GM18505 (cell line): ENCODE measurements around the gene STX18.

Source experiments
- ATAC-seq: cut with Tn5 transposase; IDR thresholded peaks from one replicate; pipeline ENCODE4 v1.9.1; 2021; ENCODE audit not compliant: unreplicated experiment
- POLR2A ChIP-seq: IDR thresholded peaks from 4 replicates; pipeline ENCODE4 v1.6.1; 2011; ENCODE audit warnings: borderline replicate concordance; ENCODE audit not compliant: insufficient read depth, insufficient read length; ENCODE audit errors: extremely low read depth

The STX18 gene

DNA sequence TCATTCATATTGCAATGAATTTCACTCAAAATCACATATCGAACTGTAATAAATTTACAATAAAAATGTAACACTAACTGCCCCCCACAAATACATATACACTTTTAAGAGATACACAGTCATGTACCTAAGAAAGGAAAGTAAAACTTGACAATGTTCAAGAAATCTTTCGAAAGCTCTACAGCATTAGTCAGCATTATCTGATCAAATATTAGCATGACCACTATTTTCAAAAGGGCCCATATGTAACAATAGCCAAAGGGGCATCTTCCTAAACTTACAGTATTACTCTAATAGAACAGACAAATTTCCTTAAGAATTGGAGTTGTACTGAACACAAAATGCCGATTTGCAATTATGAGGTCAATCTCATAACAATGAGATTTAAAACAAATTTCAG lies 51.8 kb downstream of the STX18 start:
- no peak for ATAC-seq
- TF ChIP-seq POLR2A = no peak

- peak; percentile 61 for ATAC-seq
- TF ChIP-seq POLR2A = no peak
Observed at GRCh38 chr4:4488405-4489404, 53.1 kb downstream of the STX18 start.

- TF ChIP-seq POLR2A = no peak
- no peak for ATAC-seq
Observed at GRCh38 chr4:4486969-4487368, 54.9 kb downstream of the STX18 start.

- TF ChIP-seq POLR2A = no peak
- ATAC-seq = no peak
Observed at GRCh38 chr4:4485806-4486205, 56.0 kb downstream of the STX18 start.

DNA sequence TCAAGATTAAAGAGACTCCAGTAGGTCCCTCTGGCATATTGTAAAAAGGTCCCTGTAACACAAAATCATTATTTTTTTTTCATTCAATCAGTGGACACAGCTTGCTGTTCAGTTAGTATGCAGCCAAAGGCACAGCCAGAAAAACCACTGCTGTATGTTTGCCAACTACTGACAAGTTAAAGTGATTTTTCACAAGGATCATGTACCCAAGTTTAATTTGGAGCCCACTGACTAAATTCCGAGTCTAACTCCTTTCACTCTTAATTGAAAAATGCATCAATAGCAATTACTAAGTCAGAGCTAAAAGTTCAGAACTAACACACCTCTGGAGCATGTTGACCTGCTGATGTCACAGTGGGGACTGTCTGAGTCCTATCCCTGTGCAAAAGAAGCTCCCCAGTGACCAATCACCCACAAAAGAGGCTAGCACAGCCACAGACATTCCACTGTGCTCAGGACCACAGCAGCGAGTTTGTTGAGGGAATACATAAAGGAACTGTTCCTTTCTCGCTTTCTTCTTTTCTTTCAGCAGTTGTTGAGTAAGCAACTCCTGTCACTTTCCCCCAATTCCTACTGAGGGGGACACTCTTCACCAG lies 60.4 kb downstream of the STX18 start:
- no peak for ATAC-seq
- no peak for TF ChIP-seq POLR2A

- no peak for ATAC-seq
- TF ChIP-seq POLR2A = no peak
Observed at GRCh38 chr4:4480685-4481398, 61.0 kb downstream of the STX18 start.

DNA sequence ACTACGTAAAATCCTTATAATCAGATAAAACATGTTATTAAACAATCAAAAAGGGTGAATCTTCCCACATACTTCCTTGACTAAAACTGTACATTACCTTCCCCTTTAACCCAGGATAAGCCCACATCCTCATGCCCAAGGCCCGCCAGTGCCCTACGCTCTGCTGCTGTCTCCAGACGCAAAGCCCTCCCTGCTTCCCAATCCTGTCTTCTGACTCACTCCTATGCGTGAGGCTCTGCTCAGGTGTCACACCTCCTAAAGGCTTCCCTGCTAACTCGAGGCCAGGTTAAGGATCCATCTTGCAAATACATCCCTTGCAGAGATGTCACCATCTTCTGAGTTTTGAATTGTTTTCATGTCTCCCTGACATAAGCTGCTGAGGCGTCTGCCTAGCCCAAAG lies 61.6 kb downstream of the STX18 start:
- TF ChIP-seq POLR2A = no peak

DNA sequence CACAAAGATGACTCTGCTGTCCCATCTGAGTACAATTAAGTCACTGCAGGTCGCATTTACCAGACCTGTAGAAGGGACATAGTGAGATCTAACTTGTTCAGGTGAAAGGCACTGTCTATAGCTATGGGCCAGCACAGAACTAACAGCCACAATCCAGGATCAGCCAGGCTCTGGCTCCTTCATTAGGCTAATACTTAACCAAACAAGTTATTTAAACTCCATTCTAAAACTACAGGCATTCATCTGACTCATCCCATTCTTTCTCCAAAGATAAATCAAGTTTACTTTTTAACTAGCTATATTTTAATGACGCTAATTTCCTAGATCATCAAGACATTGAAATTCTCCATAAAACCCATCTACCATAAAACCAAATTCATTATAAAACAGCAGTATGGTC lies 62.5 kb downstream of the STX18 start:
- TF ChIP-seq POLR2A = no peak
- ATAC-seq = no peak

More for the DNA sequence above, 61.6 kb downstream of the STX18 start:
- no peak for ATAC-seq

GRCh38 chr4:4477796-4478195 lies 64.1 kb downstream of the STX18 start:
- TF ChIP-seq POLR2A = no peak
- no peak for ATAC-seq

GRCh38 chr4:4477391-4477790 lies 64.5 kb downstream of the STX18 start:
- ATAC-seq = no peak
- no peak for TF ChIP-seq POLR2A

GRCh38 chr4:4474476-4474875 lies 67.4 kb downstream of the STX18 start:
- TF ChIP-seq POLR2A = no peak
- ATAC-seq = no peak

DNA sequence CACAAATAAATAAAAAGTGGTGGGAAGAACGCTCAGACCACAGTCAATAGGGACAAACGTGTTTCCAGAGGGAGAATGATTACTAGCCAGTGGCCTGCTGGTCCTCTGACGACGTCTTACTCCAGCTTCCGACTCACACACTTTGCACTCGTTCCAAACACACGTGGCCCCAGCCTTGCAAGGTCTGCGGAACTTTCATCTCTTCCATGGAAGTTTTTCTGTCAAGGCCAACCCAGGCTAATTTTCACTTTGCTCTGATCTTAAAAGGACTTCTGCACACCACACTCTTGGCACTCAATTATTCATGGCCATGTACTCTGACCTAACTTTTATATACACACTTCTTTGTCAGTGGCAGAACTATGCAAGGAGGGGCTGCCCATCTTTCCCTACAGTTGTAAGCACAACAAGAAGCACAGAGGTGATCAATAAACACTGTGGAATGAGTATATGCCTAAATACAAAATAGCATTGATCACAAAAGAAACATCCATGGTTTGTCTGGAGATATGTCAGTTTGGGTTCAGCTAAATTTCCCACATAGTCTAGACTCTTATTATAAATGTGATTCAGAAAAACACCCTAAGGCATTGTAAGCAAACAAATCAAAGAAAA lies 69.4 kb downstream of the STX18 start:
- ATAC-seq = no peak
- no peak for TF ChIP-seq POLR2A

GRCh38 chr4:4471195-4471594 lies 70.7 kb downstream of the STX18 start:
- TF ChIP-seq POLR2A = no peak
- no peak for ATAC-seq
